Measurements from ENCODE around the gene SLC24A3.

DNA sequence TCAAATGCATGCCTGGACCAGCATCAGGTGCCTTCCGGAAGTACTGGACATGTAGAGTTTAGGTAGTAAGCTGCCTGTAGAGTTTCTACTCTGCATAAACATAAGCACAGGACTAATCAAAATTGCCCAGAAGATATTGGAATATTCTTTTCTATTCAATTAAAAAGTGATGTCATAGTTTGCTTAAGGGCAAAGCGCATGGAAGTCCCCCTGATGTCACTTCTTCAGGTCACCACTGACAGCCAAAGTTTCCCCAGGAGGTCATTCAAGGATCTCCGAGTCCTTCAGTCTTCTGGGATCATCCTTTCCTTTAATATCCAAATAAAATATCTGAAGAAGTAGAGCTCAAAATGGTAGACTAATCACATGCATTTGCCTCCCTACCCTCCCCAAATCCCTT lies 528.1 kb downstream of the SLC24A3 start:
- TF ChIP-seq, protein P1, sequence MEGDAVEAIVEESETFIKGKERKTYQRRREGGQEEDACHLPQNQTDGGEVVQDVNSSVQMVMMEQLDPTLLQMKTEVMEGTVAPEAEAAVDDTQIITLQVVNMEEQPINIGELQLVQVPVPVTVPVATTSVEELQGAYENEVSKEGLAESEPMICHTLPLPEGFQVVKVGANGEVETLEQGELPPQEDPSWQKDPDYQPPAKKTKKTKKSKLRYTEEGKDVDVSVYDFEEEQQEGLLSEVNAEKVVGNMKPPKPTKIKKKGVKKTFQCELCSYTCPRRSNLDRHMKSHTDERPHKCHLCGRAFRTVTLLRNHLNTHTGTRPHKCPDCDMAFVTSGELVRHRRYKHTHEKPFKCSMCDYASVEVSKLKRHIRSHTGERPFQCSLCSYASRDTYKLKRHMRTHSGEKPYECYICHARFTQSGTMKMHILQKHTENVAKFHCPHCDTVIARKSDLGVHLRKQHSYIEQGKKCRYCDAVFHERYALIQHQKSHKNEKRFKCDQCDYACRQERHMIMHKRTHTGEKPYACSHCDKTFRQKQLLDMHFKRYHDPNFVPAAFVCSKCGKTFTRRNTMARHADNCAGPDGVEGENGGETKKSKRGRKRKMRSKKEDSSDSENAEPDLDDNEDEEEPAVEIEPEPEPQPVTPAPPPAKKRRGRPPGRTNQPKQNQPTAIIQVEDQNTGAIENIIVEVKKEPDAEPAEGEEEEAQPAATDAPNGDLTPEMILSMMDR (IDR thresholded peaks at IDR 0.05) = no peak
- no peak for TF ChIP-seq EZH2 (IDR thresholded peaks at IDR 0.05)
- TF ChIP-seq EZH2phosphoT487 (IDR thresholded peaks at IDR 0.05) = no peak
